ENCODE results near the gene RGS7.
"Not testable (repeated sequence)": the region's sequence is repeated elsewhere in the genome, so short reads cannot be mapped to it uniquely, and the experiment has no call there.

RGS7 gene

DNA sequence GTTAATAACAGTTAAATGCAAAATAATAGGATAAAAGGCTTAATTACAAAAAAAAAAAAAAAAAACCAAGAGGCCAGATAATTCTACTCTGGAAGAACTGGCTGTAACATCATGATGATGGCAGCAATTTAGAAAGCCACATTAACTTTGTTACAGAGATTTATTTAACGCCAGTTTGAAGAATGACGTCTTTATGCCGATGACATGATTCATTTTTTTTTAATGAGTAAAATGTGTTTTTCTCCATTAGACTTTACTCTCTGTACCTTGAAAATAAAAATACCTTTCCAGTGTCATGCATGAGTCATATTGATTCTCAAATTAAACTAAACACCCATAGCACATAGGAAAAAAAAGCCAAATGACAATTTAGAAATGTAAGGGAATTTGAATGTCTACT lies 226.1 kb downstream of the RGS7 start:
- no peak for DNase-seq

DNA sequence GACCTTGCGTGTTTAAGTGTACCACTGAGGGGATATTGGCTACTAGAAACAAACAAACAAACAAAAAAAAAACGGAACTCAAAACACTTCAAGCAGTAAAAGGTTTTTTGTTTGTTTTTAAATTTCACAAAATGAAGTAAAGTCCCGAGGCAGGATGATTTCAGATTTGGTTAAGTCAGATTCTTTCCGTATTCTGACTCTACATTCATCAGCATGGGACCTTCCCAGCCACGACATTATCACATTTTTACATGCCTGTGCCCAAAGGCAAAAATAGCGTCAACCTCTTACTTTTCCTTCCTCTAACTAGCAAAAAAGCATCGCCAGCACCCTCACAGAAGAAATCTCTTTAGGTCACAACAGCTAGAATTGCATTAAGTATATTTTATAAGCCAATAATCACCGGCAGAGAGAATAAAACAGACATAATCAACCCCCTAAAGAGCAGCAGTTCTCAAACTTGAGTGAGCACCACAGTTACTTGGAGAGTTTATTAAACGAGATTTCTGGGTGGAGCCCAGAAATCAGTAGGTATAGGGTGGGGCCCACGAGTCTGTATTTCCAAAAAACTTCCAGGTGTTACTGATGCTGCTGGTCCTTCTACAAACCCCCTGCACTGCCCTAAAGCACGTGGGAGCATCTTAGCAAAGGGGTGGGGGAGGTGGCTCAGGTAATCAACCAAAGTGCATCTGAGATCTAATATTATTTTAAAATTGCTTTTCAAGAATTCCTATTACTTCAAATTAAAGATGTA lies 227.6 kb downstream of the RGS7 start:
- DNase-seq = no peak

- no peak for DNase-seq
These were observed 231.7 kb downstream of the RGS7 start for GRCh38 chr1:241125286-241125685.

DNA sequence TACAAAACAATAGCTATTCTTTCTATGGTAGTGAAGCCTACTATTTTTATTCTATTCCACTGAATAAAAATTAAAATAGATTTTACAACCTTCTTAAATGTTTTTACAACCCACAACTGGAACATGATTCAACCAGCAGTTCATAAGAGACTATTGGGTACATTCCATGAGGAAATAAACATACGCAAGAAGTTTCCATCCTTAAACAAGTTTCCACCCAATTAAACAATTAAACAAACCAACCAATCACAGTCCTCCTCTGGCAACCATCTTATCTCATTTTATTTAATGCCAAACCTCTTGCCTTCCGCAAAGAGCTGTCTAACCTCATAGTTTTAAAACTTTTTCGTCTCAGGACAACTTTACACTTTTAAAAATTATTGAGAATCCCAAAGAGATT lies 239.0 kb downstream of the RGS7 start:
- no peak for DNase-seq

DNA sequence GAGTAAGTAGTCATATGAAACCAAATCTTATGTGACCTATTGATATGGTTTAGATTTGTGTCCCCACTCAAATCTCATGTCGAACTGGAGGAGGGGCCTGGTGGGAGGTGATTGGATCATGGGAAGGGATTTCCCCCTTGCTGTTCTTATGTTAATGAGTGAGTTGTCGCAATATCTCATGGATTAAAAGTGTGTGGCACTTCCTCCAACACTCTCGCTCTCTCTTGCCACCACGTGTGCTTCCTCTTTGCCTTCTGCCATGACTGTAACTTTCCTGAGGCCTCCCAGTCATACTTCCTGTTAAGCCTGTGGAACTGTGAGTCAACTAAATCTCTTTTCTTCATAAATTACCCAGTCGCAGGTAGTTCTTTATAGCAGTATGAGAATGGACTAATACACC lies 241.2 kb downstream of the RGS7 start:
- no peak for DNase-seq

GRCh38 chr1:241114699-241115233 lies 242.2 kb downstream of the RGS7 start:
- DNase-seq = no peak

DNA sequence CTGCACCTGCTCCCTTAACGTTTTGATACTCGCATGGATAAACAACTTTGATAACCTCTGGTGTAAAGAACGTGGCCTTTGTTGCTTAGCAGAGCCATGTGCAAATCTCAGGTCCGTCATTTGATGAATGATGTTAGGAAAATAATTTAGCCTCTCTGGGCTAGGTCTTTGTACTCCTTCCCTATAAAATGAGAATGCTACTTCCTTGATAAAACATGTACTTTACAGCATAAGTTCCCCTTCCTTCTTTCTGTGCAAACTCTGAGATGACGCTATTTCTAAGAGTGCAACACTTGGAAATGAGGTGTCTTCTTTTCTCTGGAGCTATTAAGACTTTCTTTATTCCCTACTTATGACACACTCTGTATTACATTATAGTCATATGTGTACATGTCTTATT lies 243.4 kb downstream of the RGS7 start:
- DNase-seq = no peak

DNA sequence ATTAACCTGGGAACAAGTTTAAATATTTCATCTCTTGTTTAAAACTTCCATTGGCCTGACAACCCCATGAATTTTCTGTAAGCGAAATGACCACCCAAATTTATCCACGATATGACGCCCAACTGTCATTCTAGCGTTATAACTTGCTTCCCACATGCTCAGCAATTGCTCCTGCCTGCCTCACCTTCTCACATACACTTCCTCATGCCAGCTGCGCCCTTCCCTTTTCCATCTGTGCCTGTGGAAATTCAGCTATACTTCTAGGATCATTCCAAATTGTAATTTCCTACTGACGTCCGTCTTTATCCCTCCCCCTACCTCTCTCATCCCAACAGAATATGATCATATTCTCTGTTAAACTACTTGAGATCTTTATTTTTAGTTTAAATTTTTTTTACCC lies 248.0 kb downstream of the RGS7 start:
- no peak for DNase-seq

DNA sequence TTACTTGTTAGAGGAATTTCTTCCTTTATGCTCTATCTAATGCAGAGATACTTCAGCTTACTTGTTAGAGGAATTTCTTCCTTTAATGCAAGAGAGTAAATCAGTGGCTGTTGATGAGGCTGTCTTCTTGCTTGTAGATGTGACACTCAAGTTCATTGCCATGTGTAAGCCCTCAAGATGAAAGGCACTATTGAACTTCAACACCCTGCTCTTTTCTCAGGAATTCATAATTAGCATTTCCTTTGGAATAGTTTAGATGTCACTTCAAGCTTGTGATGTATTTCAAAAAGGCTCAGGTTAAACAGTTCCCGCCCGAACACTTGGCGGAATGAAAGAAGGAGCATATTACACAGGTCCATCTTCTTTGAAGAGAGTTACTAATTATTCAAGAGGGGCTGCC lies 251.9 kb downstream of the RGS7 start:
- DNase-seq = no peak

DNA sequence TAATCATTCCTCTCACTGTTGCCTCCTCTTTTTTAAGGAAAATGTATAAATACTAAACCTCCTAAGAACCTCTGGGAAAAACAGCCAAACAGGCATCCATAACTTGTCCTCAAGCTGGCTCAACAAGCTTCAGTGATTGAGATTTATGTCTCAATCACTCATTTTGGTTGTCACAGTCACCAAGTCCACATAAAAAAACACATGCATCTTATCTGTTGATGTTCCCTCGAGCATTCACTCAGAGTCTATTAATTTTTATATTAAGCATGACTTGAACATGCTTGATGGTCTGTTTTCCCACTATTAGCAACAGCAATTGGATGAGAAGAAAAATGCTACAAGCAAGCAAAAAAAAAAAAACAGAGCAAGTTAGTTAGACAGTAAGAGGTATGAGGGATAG lies 254.3 kb downstream of the RGS7 start:
- DNase-seq = no peak

DNA sequence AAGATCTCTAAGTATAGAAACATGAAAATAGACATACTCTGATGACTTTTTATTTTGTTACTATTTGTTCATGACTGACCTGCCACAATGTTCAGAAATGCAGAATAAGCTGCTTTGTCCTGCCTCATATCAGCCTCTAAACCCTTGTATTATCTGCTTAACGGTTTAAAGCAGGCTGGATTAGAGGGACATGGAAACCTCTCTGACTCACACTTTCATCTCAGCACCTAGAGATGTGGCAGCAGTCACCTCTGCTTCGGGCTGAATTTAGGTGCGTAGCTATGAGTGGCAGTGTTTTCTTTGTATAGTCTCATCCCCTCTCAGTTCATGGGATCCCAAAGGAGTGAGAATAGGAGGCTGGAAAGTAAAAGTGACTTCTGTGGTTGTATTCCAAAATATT lies 255.4 kb downstream of the RGS7 start:
- no peak for DNase-seq

DNA sequence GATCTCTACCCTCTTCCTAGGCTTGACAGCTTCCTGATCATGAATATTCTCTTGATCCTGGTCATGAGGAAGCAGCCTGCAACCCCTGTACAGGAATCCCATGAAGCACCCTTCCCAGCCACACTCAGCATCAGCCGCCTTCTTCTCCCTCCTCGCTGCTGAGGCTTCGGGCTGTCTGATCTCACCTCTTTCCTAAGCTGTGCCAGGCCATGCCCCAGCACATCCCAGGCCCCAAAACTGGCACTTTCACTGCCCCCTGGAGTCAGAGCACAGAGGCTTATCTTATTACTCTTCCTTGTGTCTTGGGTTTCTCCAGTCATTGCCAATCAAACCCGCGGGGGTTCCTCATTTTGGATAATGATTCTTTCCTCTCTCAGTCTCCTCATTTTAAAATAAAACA lies 259.5 kb downstream of the RGS7 start:
- DNase-seq = no peak

DNA sequence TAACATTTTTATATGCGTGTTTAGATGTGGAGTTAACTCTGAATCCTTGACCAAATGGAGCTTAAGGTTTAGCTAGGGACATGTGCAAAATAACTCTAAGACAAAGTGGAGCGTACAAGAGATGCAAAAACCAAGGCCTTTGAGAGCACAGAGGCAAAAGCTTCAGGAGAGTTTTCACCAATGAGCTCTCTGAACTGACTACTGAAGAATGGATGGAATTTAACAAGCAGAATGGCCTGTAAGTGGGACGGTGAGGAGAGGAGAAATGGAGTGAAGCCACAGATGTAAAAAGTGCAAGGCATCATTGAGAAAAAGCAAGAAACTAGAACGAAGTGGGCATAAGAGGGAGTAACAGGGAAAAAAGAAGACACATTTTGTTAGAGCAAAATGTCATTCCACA lies 260.0 kb downstream of the RGS7 start:
- no peak for DNase-seq

GRCh38 chr1:241095847-241096246 lies 261.2 kb downstream of the RGS7 start:
- no peak for DNase-seq

DNA sequence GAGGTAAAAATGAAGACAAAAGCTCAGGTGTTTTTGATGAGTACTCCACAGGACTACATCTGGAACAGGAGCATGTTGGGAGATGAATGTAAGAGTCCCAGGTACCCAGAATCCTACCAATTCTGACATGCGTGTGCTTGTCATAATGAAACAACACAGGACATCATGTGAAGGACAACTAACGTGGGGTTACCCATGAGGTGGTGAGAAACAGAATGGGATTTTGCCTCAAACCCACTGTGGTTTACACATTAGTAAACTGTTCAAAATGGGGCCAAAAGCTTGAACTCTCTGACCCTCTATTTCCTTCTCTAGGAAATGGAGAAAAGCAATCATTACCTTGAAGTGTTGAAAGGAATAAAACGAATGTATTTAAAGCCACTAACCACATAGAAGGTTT lies 266.2 kb downstream of the RGS7 start:
- DNase-seq = no peak

DNA sequence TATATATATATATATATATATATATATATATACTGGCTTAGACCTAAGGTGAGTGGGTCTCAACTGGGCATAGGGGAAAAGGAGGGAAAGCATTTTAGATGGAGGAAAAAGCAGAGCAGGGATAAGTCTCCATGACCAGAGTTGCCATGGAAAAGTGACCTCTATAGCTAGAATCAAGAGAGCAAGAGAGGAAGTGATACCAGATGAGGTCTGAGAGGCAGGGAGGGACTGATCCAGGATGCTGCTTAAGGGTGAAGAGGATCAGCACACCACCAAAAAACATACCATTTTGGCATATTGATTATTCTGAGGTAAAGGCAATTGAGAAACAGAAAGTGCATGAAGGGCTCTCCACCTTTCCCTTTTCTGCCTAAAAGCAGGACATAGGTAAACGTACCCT lies 267.9 kb downstream of the RGS7 start:
- DNase-seq = not testable (repeated sequence)

GRCh38 chr1:241088075-241088474 lies 268.9 kb downstream of the RGS7 start:
- DNase-seq = not testable (repeated sequence)

DNA sequence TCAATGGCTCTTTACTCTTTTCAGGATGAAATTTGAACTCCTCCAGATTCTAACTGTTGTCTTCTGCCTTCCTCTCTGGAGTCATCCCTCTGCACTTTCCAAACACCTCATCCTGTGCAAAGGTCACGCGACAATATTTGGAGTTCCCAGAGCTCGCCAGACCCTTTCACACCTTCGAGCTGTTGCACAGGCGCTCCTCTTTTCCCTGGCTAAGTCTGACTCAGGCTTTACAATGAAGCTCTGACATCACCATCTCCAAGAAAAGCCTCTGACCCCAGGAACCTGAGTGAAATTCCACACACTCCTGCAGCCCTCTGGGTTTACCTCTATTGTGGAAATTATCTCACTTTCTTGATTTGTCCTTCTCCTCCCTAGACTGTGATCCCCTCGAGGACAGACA lies 270.3 kb downstream of the RGS7 start:
- no peak for DNase-seq

DNA sequence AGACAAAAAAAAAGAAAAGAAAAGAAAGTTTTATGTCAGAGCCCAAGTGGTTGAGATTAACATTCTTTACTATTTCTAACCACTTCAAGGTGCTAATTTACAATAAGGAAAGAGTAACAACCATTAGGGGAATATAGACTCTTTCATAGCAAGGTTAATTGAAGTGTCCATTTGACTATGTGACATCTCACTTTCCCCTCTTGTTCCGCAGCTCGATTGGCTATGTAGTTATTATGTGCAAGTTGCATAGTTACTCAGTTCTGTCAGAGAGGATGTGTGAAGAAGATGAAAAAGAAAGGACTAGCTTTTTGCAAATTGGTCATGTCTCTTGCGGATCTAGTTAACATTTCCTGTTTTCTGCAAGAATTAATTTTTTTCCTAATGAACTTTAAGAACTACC lies 273.7 kb downstream of the RGS7 start:
- DNase-seq = no peak

- no peak for DNase-seq
These were observed 275.5 kb downstream of the RGS7 start for GRCh38 chr1:241081473-241081872.

DNA sequence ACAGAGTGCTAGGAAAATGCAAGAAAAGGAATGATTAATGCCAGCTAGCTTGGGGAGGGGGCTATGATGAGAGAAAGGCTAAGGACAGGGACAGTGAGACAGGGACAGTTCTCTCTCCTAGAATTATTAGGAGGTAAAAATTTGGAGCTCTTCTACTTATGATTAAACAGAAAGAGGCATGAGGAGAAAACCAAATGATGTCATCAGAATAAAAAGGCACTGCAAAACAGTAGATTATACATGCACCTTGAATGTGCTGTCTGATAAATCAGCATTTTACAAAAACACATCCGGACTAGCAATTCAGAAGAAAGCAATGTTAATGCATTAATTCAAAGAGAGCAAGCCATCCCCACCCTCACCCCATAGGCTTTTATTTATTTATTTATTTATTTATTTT lies 277.5 kb downstream of the RGS7 start:
- DNase-seq = no peak

GRCh38 chr1:241079047-241079446 lies 278.0 kb downstream of the RGS7 start:
- no peak for DNase-seq

DNA sequence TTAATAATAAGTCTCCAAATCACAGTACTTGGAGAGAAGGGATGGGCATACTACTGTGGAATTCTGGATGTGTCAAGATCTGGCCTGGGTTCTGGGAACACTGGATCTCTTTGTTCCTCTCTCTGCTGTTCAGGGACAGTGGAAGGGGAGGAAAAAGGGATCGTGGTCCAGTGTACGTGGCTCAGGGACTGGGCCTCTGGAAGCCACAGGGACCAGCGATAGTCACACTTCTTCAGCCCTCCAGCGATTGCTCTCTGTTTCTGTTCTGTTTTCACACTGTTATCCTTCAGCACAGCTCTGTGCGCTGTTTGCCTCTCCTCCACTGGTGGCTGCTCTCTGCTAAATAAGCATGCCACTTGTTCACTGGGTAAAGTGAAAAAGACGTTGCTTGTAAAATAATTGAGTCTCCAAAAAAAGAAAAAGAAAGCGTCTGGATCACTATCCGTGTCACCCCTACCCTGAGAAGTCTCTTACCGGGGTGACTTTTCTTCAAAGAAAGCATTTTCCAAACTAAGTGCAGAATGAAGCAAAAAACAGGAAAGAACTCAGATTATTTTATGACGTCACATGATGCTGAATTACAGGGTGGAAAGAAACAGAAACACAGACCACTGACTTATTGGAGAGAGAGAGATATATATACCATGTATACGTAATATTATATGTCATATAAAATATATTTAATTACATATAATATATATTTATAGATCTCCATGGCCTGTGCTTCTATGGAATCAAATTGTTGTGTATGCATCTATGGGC lies 279.4 kb downstream of the RGS7 start:
- no peak for DNase-seq

GRCh38 chr1:241074507-241074906 lies 282.5 kb downstream of the RGS7 start:
- no peak for DNase-seq
